Spleen (tissue), 7 donors: Measurements from ENCODE around the gene DNAJC15.

Experiments
- POLR2A ChIP-seq, 3 donors: fragments of 450-650 bp; IDR thresholded peaks; one replicate each; pipeline ENCODE4 v1.5.1; 2017; ENCODE audit warnings: antibody characterized with exemption in 3 of 3, mild to moderate bottlenecking in 1 of 3
- POLR2AphosphoS5 ChIP-seq, 3 donors: sonication (generic); formaldehyde crosslinking; IDR thresholded peaks; one replicate each; pipeline ENCODE4 v1.5.1; 2017; ENCODE audit warnings: antibody characterized with exemption in 3 of 3
- TF ChIP-seq, protein P1 (sequence below), 11 experiments: fragments of 200-600 bp in 7 of 11; fragments of 450-650 bp in 4 of 11; sonication (generic) in 4 of 11; IDR thresholded peaks in 8 of 11; conservative IDR thresholded peaks in 3 of 11; 1 replicate in 7 of 11; 2 replicates in 4 of 11; pipeline versions ENCODE4 v1.4.0 to v1.8.0; 2016 to 2021; ENCODE audit warnings: antibody characterized with exemption in 11 of 11, inconsistent platforms in 4 of 11, mild to moderate bottlenecking in 1 of 11
- donor health status: DM: no; HTN: no; CAD: no; lungs with moderate emphysema.
- donor health status: DM: no; HTN: no; CAD: no.
- donor health status: DM: no; HTN: no; CAD: no.

DNA sequence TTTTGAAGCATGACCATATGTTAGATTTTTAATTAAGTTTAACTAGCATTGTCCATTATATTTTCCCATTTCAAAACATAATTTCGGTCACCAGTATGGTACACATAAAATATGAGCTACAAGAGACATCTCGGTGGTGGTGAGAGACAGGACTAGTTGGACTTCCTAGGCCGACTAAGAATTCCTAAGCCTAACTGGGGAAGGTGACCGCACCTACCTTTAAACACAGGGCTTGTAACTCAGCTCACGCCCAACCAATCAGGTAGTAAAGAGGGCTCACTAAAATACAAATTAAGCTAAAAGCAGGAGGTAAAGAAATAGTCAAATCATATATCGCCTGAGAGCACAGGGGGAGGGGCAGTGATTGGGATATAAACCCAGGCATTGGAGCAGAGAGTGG, 22.9 kb downstream of the DNAJC15 start:
- TF ChIP-seq, protein P1, sequence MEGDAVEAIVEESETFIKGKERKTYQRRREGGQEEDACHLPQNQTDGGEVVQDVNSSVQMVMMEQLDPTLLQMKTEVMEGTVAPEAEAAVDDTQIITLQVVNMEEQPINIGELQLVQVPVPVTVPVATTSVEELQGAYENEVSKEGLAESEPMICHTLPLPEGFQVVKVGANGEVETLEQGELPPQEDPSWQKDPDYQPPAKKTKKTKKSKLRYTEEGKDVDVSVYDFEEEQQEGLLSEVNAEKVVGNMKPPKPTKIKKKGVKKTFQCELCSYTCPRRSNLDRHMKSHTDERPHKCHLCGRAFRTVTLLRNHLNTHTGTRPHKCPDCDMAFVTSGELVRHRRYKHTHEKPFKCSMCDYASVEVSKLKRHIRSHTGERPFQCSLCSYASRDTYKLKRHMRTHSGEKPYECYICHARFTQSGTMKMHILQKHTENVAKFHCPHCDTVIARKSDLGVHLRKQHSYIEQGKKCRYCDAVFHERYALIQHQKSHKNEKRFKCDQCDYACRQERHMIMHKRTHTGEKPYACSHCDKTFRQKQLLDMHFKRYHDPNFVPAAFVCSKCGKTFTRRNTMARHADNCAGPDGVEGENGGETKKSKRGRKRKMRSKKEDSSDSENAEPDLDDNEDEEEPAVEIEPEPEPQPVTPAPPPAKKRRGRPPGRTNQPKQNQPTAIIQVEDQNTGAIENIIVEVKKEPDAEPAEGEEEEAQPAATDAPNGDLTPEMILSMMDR (IDR thresholded peaks at IDR 0.05 in 8 of 11, conservative IDR thresholded peaks at IDR 0.05 in 3 of 11): no peak
- TF ChIP-seq POLR2AphosphoS5 (IDR thresholded peaks at IDR 0.05) (no peak), POLR2A (IDR thresholded peaks at IDR 0.05) (no peak)
